PC-3 (cell line): ENCODE data around the gene LY86. TPM values are rescaled to one million over a fixed set of nuclear protein-coding genes. Genes with fewer than 3 reads are reported as not detected.
A peak's percentile ranks its signal among the peaks of the same experiment; 100 is the strongest.

Source experiments
- ATAC-seq: fragments of 200-7000 bp; cut with Tn5 transposase; 2 replicates; pipeline ENCODE4 v1.9.1; 2020; ENCODE audit warnings: mild to moderate bottlenecking, moderate library complexity
- BruUV-seq: library from RNA; stranded (reverse); fragments of 400-500 nt; replicated peaks from 2 replicates; lab custom pipeline; 2021; lab: Mats Ljungman, UMichigan
- CTCF ChIA-PET: fragments of 300-600 bp; sonication (Branson Sonifier 250); formaldehyde crosslinking; loops from one replicate; lab custom pipeline; 2022; ENCODE audit warnings: antibody characterized with exemption; lab: Charles Lee
- POLR2A ChIA-PET: fragments of 300-600 bp; sonication (Branson Sonifier 250); formaldehyde crosslinking; loops from one replicate; lab custom pipeline; 2022; ENCODE audit warnings: antibody characterized with exemption; ENCODE audit not compliant: unreplicated experiment; lab: Charles Lee
- DNase-seq: peaks from one replicate; pipeline ENCODE4 v3.0.0-alpha.2; 2015
- H2AFZ ChIP-seq: fragments of 300-600 bp; sonication (generic); 2 replicates; pipeline ENCODE4 v1.6.0; 2016; ENCODE audit warnings: antibody characterized with exemption, low read length
- H3F3A ChIP-seq: fragments of 300-600 bp; sonication (generic); one replicate; pipeline ENCODE4 v1.6.0; 2017; ENCODE audit warnings: antibody characterized with exemption, low read length, control low read depth, mild to moderate bottlenecking; ENCODE audit not compliant: unreplicated experiment
- H3K27ac ChIP-seq: fragments of 300-600 bp; sonication (generic); 2 replicates; pipeline ENCODE4 v1.5.1; 2016; ENCODE audit warnings: mild to moderate bottlenecking, low read length
- H3K27me3 ChIP-seq: fragments of 300-600 bp; sonication (generic); 2 replicates; pipeline ENCODE4 v1.6.1; 2016; ENCODE audit warnings: low read length, mixed read lengths
- H3K36me3 ChIP-seq: fragments of 300-600 bp; sonication (generic); 2 replicates; pipeline ENCODE4 v1.6.1; 2016; ENCODE audit warnings: low read depth, mixed run types, low read length, mixed read lengths
- H3K4me1 ChIP-seq: fragments of 300-600 bp; sonication (generic); 2 replicates; pipeline ENCODE4 v1.5.1; 2016; ENCODE audit warnings: low read length; ENCODE audit not compliant: insufficient read depth
- H3K4me2 ChIP-seq: fragments of 300-600 bp; sonication (generic); 2 replicates; pipeline ENCODE4 v1.6.0; 2016; ENCODE audit warnings: low read length
- H3K4me3 ChIP-seq: fragments of 300-600 bp; sonication (generic); 2 replicates; pipeline ENCODE4 v1.5.1; 2016; ENCODE audit warnings: mild to moderate bottlenecking, low read length, mixed read lengths
- H3K79me2 ChIP-seq: fragments of 300-600 bp; sonication (generic); 2 replicates; pipeline ENCODE4 v1.6.1; 2017; ENCODE audit warnings: low read length, mixed read lengths
- H3K9ac ChIP-seq: fragments of 300-600 bp; sonication (generic); 2 replicates; pipeline ENCODE4 v1.6.0; 2016; ENCODE audit warnings: mild to moderate bottlenecking, low read length
- H3K9me2 ChIP-seq: fragments of 300-600 bp; sonication (generic); replicated peaks from 2 replicates; pipeline ENCODE4 v1.6.1; 2016; ENCODE audit warnings: mixed run types, low read length, mixed read lengths
- H3K9me3 ChIP-seq: fragments of 300-600 bp; sonication (generic); 2 replicates; pipeline ENCODE4 v1.6.1; 2016; ENCODE audit warnings: low read length, mixed read lengths
- H4K20me1 ChIP-seq: fragments of 300-600 bp; sonication (generic); 2 replicates; pipeline ENCODE4 v1.6.1; 2016; ENCODE audit warnings: low read length, mixed read lengths
- EZH2 ChIP-seq: fragments of 300-600 bp; sonication (generic); IDR thresholded peaks from one replicate; pipeline ENCODE4 v1.6.1; 2017; ENCODE audit warnings: antibody characterized with exemption, mild to moderate bottlenecking, low read length; ENCODE audit not compliant: unreplicated experiment
- EZH2phosphoT487 ChIP-seq: fragments of 300-600 bp; sonication (generic); IDR thresholded peaks from 2 replicates; pipeline ENCODE4 v1.6.1; 2018; ENCODE audit warnings: mild to moderate bottlenecking, antibody characterized with exemption, low read length, borderline replicate concordance
- intact Hi-C: fragments of 100-400 bp; cut with micrococcal nuclease; formaldehyde crosslinking; loops from 2 replicates; pipeline ENCODE4 v1.9.0; 2023
- total RNA-seq: library from RNA; depleted of rRNA; stranded (reverse); fragments of >200 nt; gene quantifications from 2 replicates; pipeline ENCODE4 v1.2.3, GENCODE V29; 2014
- TF ChIP-seq, protein P1 (sequence below): fragments of 300-600 bp; sonication (generic); conservative IDR thresholded peaks from 2 replicates; pipeline ENCODE4 v1.5.1; 2017; ENCODE audit warnings: antibody characterized with exemption, low read depth, mild to moderate bottlenecking, low read length

LY86 gene
- total RNA-seq, 1 experiment from 2014 or later = not detected

GRCh38 chr6:6695625-6696276 lies 107.2 kb downstream of the LY86 start:
- no TSS peak for BruUV-seq
- CTCF ChIA-PET = interaction anchor here (0.6 kb wide), 1 partner anchor 421 kb away, joined by 3 read pairs; no protein-coding TSS in a partner anchor

DNA sequence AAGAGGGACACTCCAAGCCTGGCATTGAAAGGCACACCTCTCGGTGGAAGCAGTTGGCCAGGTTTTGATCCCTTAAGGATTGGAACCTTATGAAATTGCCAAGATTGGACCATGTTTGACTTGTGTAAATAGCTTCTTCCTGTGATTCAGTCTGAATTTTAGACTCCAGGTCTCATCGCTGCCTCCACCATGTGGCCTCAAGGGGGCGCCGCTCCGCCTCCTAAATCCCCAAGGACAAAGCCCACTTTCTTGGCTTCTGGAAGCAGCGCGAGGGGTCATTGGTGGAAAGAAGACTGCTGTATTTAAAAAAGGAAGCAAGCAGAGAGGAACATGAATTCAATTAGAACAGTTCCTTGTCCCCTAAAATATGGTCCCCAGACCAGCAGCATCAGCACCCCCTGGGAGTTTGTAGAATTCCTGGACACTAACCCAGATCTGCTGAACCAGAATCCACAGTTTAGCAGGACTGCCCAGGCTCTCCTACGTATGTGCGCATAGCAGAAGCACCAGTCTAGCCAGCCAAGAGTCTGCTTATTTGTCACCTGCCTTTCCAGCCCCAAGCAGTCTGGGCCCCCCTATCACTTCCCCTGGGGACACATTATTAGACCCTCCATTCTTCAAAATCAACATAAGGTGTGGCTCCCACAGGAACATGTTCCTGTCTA lies 108.5 kb downstream of the LY86 start:
- TF ChIP-seq, protein P1, sequence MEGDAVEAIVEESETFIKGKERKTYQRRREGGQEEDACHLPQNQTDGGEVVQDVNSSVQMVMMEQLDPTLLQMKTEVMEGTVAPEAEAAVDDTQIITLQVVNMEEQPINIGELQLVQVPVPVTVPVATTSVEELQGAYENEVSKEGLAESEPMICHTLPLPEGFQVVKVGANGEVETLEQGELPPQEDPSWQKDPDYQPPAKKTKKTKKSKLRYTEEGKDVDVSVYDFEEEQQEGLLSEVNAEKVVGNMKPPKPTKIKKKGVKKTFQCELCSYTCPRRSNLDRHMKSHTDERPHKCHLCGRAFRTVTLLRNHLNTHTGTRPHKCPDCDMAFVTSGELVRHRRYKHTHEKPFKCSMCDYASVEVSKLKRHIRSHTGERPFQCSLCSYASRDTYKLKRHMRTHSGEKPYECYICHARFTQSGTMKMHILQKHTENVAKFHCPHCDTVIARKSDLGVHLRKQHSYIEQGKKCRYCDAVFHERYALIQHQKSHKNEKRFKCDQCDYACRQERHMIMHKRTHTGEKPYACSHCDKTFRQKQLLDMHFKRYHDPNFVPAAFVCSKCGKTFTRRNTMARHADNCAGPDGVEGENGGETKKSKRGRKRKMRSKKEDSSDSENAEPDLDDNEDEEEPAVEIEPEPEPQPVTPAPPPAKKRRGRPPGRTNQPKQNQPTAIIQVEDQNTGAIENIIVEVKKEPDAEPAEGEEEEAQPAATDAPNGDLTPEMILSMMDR = peak; percentile 97
- TF ChIP-seq EZH2phosphoT487 = no peak
- no peaks in the 10 kb centered on the region for H3K79me2 ChIP-seq
- peak overlapping the region; percentile 68 for H3K27ac ChIP-seq
- H3K36me3 ChIP-seq = no peaks in the 10 kb centered on the region
- no peaks in the 10 kb centered on the region for H3K9me2 ChIP-seq
- H4K20me1 ChIP-seq = no peaks in the 10 kb centered on the region
- no peaks in the 10 kb centered on the region for H3K9me3 ChIP-seq
- H3K4me3 ChIP-seq = no peak overlapping the region
- intact Hi-C loops = loop anchor here (10.0 kb wide), 1 partner anchor 358 kb away; no protein-coding TSS in a partner anchor
- ChIA-PET POLR2A (interaction anchor here (0.6 to 0.7 kb wide), 2 partner anchors 259 to 851 kb away, joined by 5 read pairs; no protein-coding TSS in a partner anchor), CTCF (interaction anchor here (0.6 to 1.7 kb wide), 8 partner anchors 10 to 579 kb away, joined by 3 to 8 read pairs (median 3); no protein-coding TSS in a partner anchor)
- BruUV-seq = no TSS peak
- peak overlapping the region; percentile 40 for H3K4me2 ChIP-seq
- H3K27me3 ChIP-seq = no peaks in the 10 kb centered on the region
- DNase-seq (peak; percentile 90), ATAC-seq (peak; percentile 90)
- H3K9ac ChIP-seq = peak overlapping the region; percentile 31
- H2AFZ ChIP-seq = peak overlapping the region; percentile 17; the same call in 1 of the 2 replicates
- peaks cover 23% of the 10 kb centered on the region for H3K4me1 ChIP-seq
- no peaks in the 10 kb centered on the region for H3F3A ChIP-seq

More at GRCh38 chr6:6695625-6696276, 107.2 kb downstream of the LY86 start:
- Histone ChIP-seq H3K4me2 (no peak overlapping the region), H3K27ac (peak overlapping the region; percentile 68), H3K79me2 (no peaks in the 10 kb centered on the region), H3K9ac (no peak overlapping the region; the same call in 1 of the 2 replicates), H3F3A (no peaks in the 10 kb centered on the region), H2AFZ (no peak overlapping the region), H3K9me3 (no peaks in the 10 kb centered on the region), H3K27me3 (no peaks in the 10 kb centered on the region), H3K4me3 (no peak overlapping the region), H3K4me1 (peaks cover 23% of the 10 kb centered on the region), H3K9me2 (no peaks in the 10 kb centered on the region), H3K36me3 (no peaks in the 10 kb centered on the region), H4K20me1 (no peaks in the 10 kb centered on the region)
- intact Hi-C loops = loop anchor here (10.0 kb wide), 1 partner anchor 359 kb away; no protein-coding TSS in a partner anchor
- DNase-seq (no peak), ATAC-seq (no peak)
- POLR2A ChIA-PET = no interaction called here
- TF ChIP-seq EZH2 = no peak
- TF ChIP-seq EZH2phosphoT487 = no peak
- TF ChIP-seq, protein P1 = no peak
